ENCODE measurements around the gene CCDC51.

GRCh38 chr3:48402907-48403306, 37.0 kb downstream of the CCDC51 start:
- no peak for TF ChIP-seq CTCF (conservative IDR thresholded peaks at IDR 0.05; ENCODE audit: low read depth, low read length)
- TF ChIP-seq EZH2 (IDR thresholded peaks at IDR 0.05; ENCODE audit: borderline replicate concordance, low read depth, low read length, poor library complexity, severe bottlenecking), result no peak
